ENCODE results near the gene ABCF2. TPM values are rescaled to one million over a fixed set of nuclear protein-coding genes. Genes with fewer than 3 reads are reported as not detected.

ABCF2 gene
- total and polyA plus RNA-seq, 12 donors = 13.0 to 35.2 (median 29.5) TPM

GRCh38 chr7:151261529-151261928 is 34.5 kb upstream of the ABCF2 start:
- TF ChIP-seq CTCF (IDR thresholded peaks at IDR 0.05) = no peak
- H3K4me3 ChIP-seq = no peak overlapping the region
- DNase-seq (no peak), ATAC-seq (peak in 4 of 8 donors; percentile 12 to 65 (median 33))
- WGBS, 2 donors = 28 to 29% methylated on average over 10 of the region's 10 CpGs
- intact Hi-C loops (cut with DNase I) = no loop called here
- H3K27ac ChIP-seq = no peak overlapping the region
- no peaks in the 10 kb centered on the region for H3K36me3 ChIP-seq
- H3K4me1 ChIP-seq = peaks cover 0 to 16% (median 7%) of the 10 kb centered on the region in 9 donors
- H3K27me3 ChIP-seq = peaks cover 0 to 26% (median 16%) of the 10 kb centered on the region in 7 donors
- H3K9me3 ChIP-seq = no peaks in the 10 kb centered on the region

- WGBS, 2 donors = 83 to 85% methylated on average over 8 of the region's 8 CpGs
- Histone ChIP-seq H3K27me3 (peaks cover 0 to 26% (median 16%) of the 10 kb centered on the region in 7 donors), H3K4me1 (peaks cover 0 to 21% (median 7%) of the 10 kb centered on the region in 9 donors), H3K9me3 (no peaks in the 10 kb centered on the region), H3K27ac (no peak overlapping the region), H3K36me3 (no peaks in the 10 kb centered on the region), H3K4me3 (no peak overlapping the region)
- DNase-seq (no peak), ATAC-seq (no peak)
- TF ChIP-seq CTCF (IDR thresholded peaks at IDR 0.05) = no peak
- intact Hi-C loops (cut with DNase I) = no loop called here
Measured at GRCh38 chr7:151260883-151261282, 33.9 kb upstream of the ABCF2 start.

GRCh38 chr7:151260471-151260870 is 33.5 kb upstream of the ABCF2 start:
- ATAC-seq = no peak
- Histone ChIP-seq H3K27ac (no peak overlapping the region), H3K9me3 (no peaks in the 10 kb centered on the region), H3K36me3 (no peaks in the 10 kb centered on the region), H3K4me3 (no peak overlapping the region), H3K27me3 (peaks cover 0 to 26% (median 16%) of the 10 kb centered on the region in 7 donors), H3K4me1 (peaks cover 0 to 21% (median 7%) of the 10 kb centered on the region in 9 donors)
- intact Hi-C loops (cut with DNase I) = no loop called here
- no peak for DNase-seq
- no peak for TF ChIP-seq CTCF (IDR thresholded peaks at IDR 0.05)
- 89 to 92% methylated on average over 11 of the region's 11 CpGs for WGBS, 2 donors

GRCh38 chr7:151257990-151258389 is 31.0 kb upstream of the ABCF2 start:
- no peaks in the 10 kb centered on the region for H3K36me3 ChIP-seq
- no peak for DNase-seq
- no peak overlapping the region for H3K27ac ChIP-seq
- H3K4me3 ChIP-seq = no peak overlapping the region
- no peak for TF ChIP-seq CTCF (IDR thresholded peaks at IDR 0.05)
- H3K9me3 ChIP-seq = no peaks in the 10 kb centered on the region
- H3K27me3 ChIP-seq = peaks cover 0 to 31% (median 15%) of the 10 kb centered on the region in 7 donors
- 86 to 92% methylated on average over 7 of the region's 7 CpGs for WGBS, 2 donors
- intact Hi-C loops (cut with DNase I) = no loop called here
- H3K4me1 ChIP-seq = peaks cover 2 to 38% (median 25%) of the 10 kb centered on the region in 9 donors
- no peak for ATAC-seq

All from heart right ventricle (tissue), 16 donors.